HepG2 (cell line): ENCODE results near the gene SUCLG1. TPM values are rescaled to one million over a fixed set of nuclear protein-coding genes. Genes with fewer than 3 reads are reported as not detected.

Source experiments
- ASH2L ChIP-seq: fragments of 300-600, 200-600 bp; sonication (generic); IDR thresholded peaks from 2 replicates; pipeline ENCODE4 v1.7.0; 2017; ENCODE audit warnings: low read depth, mild to moderate bottlenecking, moderate library complexity, mixed read lengths, low read length; ENCODE audit not compliant: insufficient read length
- CENPX ChIP-seq: sonication (generic); formaldehyde crosslinking; IDR thresholded peaks from 2 replicates; pipeline ENCODE4 v1.9.0; 2021; ENCODE audit warnings: mild to moderate bottlenecking, missing genetic modification reagents, moderate library complexity
- CHD2 ChIP-seq: IDR thresholded peaks from 2 replicates; pipeline ENCODE4 v1.6.1; 2011; ENCODE audit warnings: low read depth, low read length, improper control_type of control experiment
- ETV6 ChIP-seq: sonication (generic); formaldehyde crosslinking; conservative IDR thresholded peaks from 2 replicates; pipeline ENCODE4 v1.4.0; 2020; ENCODE audit warnings: missing genetic modification reagents
- MBD4 ChIP-seq: IDR thresholded peaks from 2 replicates; pipeline ENCODE4 v1.6.1; 2012; ENCODE audit warnings: low read length, inconsistent platforms, borderline replicate concordance
- NFE2 ChIP-seq: sonication (generic); formaldehyde crosslinking; IDR thresholded peaks from 2 replicates; pipeline ENCODE4 v1.4.0; 2020; ENCODE audit warnings: missing genetic modification reagents
- RBM22 ChIP-seq: fragments of 200-400 bp; formaldehyde crosslinking; optimal IDR thresholded peaks from 2 replicates; pipeline ENCODE3; 2017; ENCODE audit warnings: mild to moderate bottlenecking, low read length, moderate library complexity
- SMYD3 ChIP-seq: sonication (generic); formaldehyde crosslinking; IDR thresholded peaks from 2 replicates; pipeline ENCODE4 v1.8.1; 2023; ENCODE audit warnings: mild to moderate bottlenecking, missing genetic modification reagents
- TEAD2 ChIP-seq: sonication (generic); formaldehyde crosslinking; IDR thresholded peaks from 2 replicates; pipeline ENCODE4 v1.9.0; 2021; ENCODE audit warnings: missing genetic modification reagents
- YEATS4 ChIP-seq: sonication (generic); formaldehyde crosslinking; IDR thresholded peaks from 2 replicates; pipeline ENCODE4 v1.4.0; 2020; ENCODE audit warnings: missing genetic modification reagents, borderline replicate concordance
- ZBTB20 ChIP-seq: sonication (generic); formaldehyde crosslinking; IDR thresholded peaks from 2 replicates; pipeline ENCODE4 v1.8.1; 2023; ENCODE audit warnings: missing genetic modification reagents, low read depth, mild to moderate bottlenecking, borderline replicate concordance
- ZNF101 ChIP-seq: sonication (generic); formaldehyde crosslinking; IDR thresholded peaks from 2 replicates; pipeline ENCODE4 v1.4.0; 2020; ENCODE audit warnings: mild to moderate bottlenecking, low read depth, missing genetic modification reagents, borderline replicate concordance
- ZNF430 ChIP-seq: sonication (generic); formaldehyde crosslinking; IDR thresholded peaks from 2 replicates; pipeline ENCODE4 v1.9.0; 2021; ENCODE audit warnings: mild to moderate bottlenecking, missing genetic modification reagents
- ZNF558 ChIP-seq: sonication (generic); formaldehyde crosslinking; IDR thresholded peaks from 2 replicates; pipeline ENCODE4 v1.9.0; 2022; ENCODE audit warnings: mild to moderate bottlenecking, missing genetic modification reagents, borderline replicate concordance
- ZNF713 ChIP-seq: sonication (generic); formaldehyde crosslinking; IDR thresholded peaks from 2 replicates; pipeline ENCODE4 v1.4.0; 2020; ENCODE audit warnings: mild to moderate bottlenecking, missing genetic modification reagents
- ZNF879 ChIP-seq: sonication (generic); formaldehyde crosslinking; IDR thresholded peaks from 2 replicates; pipeline ENCODE4 v1.8.1; 2023; ENCODE audit warnings: missing genetic modification reagents
- polyA plus RNA-seq, 8 experiments: library from polyadenylated mRNA; depleted of rRNA in 3 of 8; stranded (reverse) in 7 of 8; unstranded in 1 of 8; fragments of >200 nt; fragmentation: Illumina TruSeq in 4 of 8; extraction: Trizol in 4 of 8; gene quantifications; 2 replicates each; pipeline versions ENCODE4 v1.2.1 to v1.2.3, GENCODE V29; 2011 to 2016; ENCODE audit warnings: low read depth in 4 of 8, missing spikeins in 1 of 8, mixed read lengths in 1 of 8; ENCODE audit not compliant: insufficient read depth in 1 of 8
- total RNA-seq, 5 experiments: library from RNA; depleted of rRNA; stranded (reverse); fragments of >200 nt; fragmentation: Illumina TruSeq; extraction: Trizol; gene quantifications; 2 replicates each; pipeline ENCODE4 v1.2.3, GENCODE V29; 2016; ENCODE audit warnings: low read depth in 1 of 5
- TF ChIP-seq, protein P1 (sequence below): sonication (generic); formaldehyde crosslinking; IDR thresholded peaks from 2 replicates; pipeline ENCODE4 v1.4.0; 2020; ENCODE audit warnings: mild to moderate bottlenecking, missing genetic modification reagents
- TF ChIP-seq, protein P2 (sequence below): sonication (generic); formaldehyde crosslinking; IDR thresholded peaks from 2 replicates; pipeline ENCODE4 v1.8.0; 2022; ENCODE audit warnings: mild to moderate bottlenecking, missing genetic modification reagents; ENCODE audit not compliant: insufficient replicate concordance
- TF ChIP-seq, protein P3 (sequence below): IDR thresholded peaks from 2 replicates; pipeline ENCODE4 v1.6.1; 2016; ENCODE audit warnings: missing compliant biosample characterization, missing genetic modification reagents, borderline replicate concordance
- TF ChIP-seq, protein P4 (sequence below), 2 experiments: sonication (generic) in 1 of 2; formaldehyde crosslinking in 1 of 2; IDR thresholded peaks; 2 replicates each; pipeline versions ENCODE4 v1.4.0 to v1.6.1; 2016 to 2020; ENCODE audit warnings: borderline replicate concordance in 1 of 2, low read depth in 1 of 2, mild to moderate bottlenecking in 1 of 2, missing genetic modification reagents in 1 of 2
- TF ChIP-seq, protein P5 (sequence below): sonication (generic); formaldehyde crosslinking; IDR thresholded peaks from 2 replicates; pipeline ENCODE4 v1.5.0; 2020; ENCODE audit warnings: mild to moderate bottlenecking, missing genetic modification reagents, borderline replicate concordance

SUCLG1 gene
- total and polyA plus RNA-seq, 2 of the 13 experiments (the other 11 are each of a cell fraction or from before 2014, with no cell fraction given): 58.7 to 121 TPM

DNA sequence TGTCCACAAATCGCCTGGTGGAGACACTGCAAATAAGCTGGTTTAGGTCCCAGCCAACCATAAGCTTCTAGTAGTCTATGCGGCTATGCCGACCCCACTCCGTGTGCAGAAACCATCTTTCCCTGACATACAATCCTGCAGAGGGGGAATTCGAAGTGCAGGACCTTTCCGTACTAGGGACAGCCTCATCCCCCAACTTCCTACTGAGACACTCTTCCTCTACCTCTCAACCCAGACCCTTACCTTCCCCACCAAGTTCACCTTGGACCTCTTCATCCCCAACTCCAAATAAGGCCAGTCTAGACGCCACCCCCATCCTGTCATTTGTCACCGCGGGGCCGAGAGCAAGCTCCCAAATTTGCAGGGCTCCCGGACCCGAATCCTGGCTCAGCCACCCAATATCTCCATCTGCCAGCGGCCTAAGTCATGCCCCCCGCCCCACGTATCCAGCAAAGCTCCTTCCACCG is 496 bp downstream of the SUCLG1 start (continued):
- TF ChIP-seq MBD4: no peak
- TF ChIP-seq ETV6 (CRISPR knock-in tag): no peak
- TF ChIP-seq, protein P1, sequence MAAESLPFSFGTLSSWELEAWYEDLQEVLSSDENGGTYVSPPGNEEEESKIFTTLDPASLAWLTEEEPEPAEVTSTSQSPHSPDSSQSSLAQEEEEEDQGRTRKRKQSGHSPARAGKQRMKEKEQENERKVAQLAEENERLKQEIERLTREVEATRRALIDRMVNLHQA (CRISPR knock-in tag): no peak
- no peak for TF ChIP-seq ZNF879 (CRISPR knock-in tag)
- TF ChIP-seq ZBTB20 (CRISPR knock-in tag): no peak
- no peak for TF ChIP-seq ZNF558 (CRISPR knock-in tag)
- TF ChIP-seq ZNF430 (CRISPR knock-in tag): no peak
- no peak for TF ChIP-seq ZNF713 (CRISPR knock-in tag)
- TF ChIP-seq TEAD2 (CRISPR knock-in tag): no peak
- TF ChIP-seq, protein P2, sequence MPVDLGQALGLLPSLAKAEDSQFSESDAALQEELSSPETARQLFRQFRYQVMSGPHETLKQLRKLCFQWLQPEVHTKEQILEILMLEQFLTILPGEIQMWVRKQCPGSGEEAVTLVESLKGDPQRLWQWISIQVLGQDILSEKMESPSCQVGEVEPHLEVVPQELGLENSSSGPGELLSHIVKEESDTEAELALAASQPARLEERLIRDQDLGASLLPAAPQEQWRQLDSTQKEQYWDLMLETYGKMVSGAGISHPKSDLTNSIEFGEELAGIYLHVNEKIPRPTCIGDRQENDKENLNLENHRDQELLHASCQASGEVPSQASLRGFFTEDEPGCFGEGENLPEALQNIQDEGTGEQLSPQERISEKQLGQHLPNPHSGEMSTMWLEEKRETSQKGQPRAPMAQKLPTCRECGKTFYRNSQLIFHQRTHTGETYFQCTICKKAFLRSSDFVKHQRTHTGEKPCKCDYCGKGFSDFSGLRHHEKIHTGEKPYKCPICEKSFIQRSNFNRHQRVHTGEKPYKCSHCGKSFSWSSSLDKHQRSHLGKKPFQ (CRISPR knock-in tag): no peak
- no peak for TF ChIP-seq RBM22
- TF ChIP-seq, protein P3, sequence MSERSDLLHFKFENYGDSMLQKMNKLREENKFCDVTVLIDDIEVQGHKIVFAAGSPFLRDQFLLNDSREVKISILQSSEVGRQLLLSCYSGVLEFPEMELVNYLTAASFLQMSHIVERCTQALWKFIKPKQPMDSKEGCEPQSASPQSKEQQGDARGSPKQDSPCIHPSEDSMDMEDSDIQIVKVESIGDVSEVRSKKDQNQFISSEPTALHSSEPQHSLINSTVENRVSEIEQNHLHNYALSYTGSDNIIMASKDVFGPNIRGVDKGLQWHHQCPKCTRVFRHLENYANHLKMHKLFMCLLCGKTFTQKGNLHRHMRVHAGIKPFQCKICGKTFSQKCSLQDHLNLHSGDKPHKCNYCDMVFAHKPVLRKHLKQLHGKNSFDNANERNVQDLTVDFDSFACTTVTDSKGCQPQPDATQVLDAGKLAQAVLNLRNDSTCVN (CRISPR knock-in tag): no peak
- TF ChIP-seq, protein P4, sequence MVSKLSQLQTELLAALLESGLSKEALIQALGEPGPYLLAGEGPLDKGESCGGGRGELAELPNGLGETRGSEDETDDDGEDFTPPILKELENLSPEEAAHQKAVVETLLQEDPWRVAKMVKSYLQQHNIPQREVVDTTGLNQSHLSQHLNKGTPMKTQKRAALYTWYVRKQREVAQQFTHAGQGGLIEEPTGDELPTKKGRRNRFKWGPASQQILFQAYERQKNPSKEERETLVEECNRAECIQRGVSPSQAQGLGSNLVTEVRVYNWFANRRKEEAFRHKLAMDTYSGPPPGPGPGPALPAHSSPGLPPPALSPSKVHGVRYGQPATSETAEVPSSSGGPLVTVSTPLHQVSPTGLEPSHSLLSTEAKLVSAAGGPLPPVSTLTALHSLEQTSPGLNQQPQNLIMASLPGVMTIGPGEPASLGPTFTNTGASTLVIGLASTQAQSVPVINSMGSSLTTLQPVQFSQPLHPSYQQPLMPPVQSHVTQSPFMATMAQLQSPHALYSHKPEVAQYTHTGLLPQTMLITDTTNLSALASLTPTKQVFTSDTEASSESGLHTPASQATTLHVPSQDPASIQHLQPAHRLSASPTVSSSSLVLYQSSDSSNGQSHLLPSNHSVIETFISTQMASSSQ (IDR thresholded peaks at IDR 0.05; ENCODE audit: low read depth): no peak
- TF ChIP-seq, protein P4 (CRISPR knock-in tag; IDR thresholded peaks at IDR 0.05; ENCODE audit: borderline replicate concordance): 0 out of 2 replicates have a peak, but pooled peaks have one; percentile 22
- no peak for TF ChIP-seq YEATS4 (CRISPR knock-in tag)
- TF ChIP-seq SMYD3: no peak; the same call in 1 of the 2 replicates
- TF ChIP-seq CHD2: no peak
- TF ChIP-seq, protein P5, sequence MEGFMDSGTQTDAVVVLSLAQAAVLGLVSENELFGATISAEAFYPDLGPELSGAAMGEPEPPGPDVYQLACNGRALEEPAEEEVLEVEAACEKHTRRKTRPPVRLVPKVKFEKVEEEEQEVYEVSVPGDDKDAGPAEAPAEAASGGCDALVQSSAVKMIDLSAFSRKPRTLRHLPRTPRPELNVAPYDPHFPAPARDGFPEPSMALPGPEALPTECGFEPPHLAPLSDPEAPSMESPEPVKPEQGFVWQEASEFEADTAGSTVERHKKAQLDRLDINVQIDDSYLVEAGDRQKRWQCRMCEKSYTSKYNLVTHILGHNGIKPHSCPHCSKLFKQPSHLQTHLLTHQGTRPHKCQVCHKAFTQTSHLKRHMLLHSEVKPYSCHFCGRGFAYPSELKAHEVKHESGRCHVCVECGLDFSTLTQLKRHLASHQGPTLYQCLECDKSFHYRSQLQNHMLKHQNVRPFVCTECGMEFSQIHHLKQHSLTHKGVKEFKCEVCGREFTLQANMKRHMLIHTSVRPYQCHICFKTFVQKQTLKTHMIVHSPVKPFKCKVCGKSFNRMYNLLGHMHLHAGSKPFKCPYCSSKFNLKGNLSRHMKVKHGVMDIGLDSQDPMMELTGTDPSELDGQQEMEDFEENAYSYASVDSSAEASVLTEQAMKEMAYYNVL (CRISPR knock-in tag): no peak
- TF ChIP-seq ZNF101 (CRISPR knock-in tag): no peak
- TF ChIP-seq NFE2 (CRISPR knock-in tag): no peak
- no peak for TF ChIP-seq ASH2L
- TF ChIP-seq CENPX: no peak
